GM03348 (cell line): ENCODE measurements around the gene MTA1.

ENCODE experiments used
- DNase-seq: peaks from one replicate; pipeline ENCODE4 v3.0.0; 2012; ENCODE audit warnings: low spot score

MTA1 gene

DNA sequence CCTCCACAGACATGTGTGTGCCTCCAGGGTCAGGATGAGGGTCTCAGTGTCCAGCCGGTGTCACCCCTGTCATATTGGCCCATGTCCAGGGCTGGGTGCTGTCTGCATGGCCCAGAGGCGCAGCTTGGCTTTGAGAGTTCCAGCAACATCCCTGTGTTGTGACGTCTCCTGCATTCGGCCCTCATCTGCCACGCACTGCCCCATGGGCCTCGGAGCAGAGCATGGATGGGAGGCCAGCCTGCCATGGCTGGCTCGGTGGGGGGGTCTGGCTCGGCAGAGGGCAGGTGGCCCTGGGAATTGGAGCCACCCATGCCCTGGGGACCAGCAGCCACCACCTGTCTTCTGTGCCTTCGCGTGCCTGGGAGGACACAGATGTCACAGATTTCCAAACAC lies 32.1 kb upstream of the MTA1 start:
- DNase-seq = no peak

DNA sequence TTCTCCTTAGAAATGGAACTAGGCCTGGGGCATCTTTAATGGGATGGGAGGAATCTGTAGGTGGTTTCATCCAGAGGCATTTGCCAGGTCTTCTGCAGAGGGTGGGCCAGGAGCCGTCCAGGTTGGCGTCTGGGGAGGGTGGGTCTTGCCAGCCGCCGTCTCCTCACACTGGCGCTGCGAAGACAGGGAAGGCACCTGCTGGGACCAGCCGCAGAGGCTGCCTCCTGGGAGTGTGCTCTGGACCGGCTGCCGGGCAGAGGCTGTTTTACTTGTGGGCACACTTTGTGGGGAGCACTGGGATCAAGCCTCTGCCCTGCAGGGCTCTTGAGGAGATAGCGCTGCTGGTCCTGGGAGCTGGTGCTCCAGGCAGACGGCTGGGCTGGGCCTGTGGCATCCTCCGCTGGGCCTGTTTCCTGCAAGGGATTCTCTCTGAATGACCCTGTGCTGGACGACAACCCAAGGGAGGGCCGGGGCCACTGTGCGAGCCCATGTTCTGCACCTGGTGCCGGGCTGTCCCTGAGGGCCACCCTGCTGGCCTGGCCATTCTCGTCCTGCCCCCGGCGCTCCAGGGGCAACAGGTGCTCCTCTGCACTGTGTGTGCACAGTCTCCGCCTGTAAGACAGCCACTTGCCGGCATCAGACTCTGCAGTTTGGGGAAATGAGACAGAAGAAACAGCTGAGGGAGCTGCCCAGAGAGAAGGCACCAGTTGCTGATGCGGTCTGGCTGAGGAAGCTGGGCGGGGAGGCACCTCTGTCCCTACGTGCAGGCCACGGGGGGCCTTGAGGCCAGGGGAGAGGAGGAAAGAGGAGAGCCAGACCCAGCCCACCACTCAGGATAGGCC lies 31.3 kb upstream of the MTA1 start:
- DNase-seq = no peak

DNA sequence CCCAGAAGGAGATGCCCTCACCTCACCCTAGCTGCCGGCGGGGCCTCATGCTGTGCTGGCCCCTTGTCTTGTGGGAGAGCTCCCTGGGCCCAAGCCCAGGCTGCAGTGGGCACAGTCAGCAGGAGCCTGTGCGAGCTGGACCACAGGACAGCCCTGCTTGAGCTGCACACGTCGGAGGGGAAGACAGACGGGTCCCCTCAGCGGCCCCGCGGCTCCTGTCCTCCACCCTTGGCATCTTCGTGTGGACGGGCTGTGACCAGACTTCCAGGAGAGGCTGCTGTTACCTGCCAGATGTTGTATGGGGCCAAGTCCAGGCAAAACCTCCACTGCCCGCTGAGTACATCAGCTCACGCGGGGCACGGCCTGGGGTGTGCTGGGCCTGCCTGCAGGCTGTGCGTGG lies 30.7 kb upstream of the MTA1 start:
- no peak for DNase-seq

DNA sequence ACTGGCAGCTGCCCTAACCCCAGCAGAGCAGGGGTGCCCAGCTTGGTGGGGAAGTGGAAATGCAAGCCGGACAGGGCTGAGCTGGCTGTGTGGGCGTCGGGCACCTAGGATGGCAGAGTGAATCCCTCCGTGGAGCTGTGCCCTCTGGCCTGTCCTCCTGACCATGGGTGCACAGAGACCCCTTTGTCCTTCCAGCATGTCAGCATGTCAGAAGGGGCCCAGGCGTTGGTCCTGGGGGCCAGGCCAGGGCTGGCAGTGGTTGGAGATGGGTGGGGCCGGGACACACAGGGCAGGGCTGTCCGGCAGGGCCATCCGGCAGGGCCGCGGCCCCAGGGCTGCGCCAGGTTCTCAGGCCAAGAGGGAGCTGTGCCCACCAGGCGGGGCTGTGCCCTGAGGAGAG lies 30.1 kb upstream of the MTA1 start:
- DNase-seq = no peak

DNA sequence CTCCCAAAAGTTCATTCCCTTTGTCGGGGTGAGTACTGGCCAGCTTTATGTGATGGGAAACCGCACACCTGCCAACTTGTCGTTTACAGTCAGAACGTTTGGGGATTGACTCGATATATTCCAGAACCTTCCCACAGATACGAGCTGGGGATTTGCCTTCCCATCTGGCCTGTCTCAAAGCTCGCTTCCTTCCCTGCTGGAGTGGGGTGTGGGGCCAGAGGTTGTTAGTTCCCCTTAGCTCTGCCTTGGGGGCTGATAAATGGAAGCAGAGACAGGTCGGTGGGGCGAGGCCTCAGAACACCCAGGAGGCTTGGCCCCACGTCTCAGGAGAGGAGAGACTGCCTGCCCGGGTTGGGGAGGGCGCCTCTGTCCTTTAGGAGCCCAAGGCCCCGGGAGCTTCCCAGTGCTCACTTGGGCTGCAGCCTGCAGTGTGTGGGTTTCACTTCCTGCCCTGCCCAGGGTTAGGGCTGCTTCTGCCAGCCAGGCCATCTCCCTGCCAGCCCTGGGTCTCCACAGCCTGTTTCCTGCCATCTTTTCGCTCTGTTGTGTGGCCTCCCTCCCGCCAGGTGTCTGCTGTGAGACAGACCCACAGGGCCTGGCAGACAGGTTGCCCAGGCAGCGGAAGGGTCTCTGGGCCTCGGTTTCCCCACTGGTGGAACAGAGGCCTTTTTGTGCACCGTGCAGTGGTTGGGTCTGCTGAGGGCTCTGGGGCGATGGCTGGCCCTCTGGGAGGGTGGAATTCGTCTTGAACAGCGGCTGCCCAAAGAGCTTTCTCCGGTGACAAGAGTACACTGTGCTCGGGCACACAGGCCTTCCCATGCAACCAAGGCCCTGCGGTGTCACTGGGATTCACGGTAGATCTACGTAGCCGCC lies 29.4 kb upstream of the MTA1 start:
- DNase-seq = no peak

DNA sequence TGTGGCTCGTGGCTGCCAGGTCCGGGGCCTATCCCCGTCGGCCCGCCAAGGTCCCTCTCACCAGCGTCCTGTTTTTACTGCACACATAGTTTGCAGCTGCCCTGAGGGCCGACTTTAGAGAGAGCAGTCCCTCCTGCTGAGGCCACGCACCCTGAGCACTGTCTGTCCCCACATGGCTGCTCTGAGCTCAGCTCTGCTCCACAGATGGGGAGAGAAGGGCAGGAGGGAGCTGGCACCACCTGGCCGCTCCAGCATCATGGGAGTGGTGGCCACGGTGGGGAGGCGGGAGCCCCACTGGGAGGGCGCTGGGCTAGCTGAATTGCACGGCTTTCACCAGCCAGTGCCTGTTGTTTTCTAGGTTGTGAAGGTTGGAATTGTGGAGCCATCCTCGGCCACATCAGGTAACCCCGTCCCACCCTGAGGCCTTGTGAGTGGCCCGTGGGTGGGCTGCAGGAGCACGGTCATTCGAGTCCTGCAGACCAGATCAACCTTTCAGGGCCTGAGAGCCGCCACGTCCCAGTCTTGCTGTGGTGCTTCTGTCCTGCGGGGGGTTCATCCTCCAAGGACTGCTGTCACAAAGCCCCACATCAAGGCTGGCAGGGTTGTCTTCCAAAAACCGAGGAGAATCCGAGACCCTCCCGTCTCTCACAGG lies 28.7 kb upstream of the MTA1 start:
- no peak for DNase-seq

DNA sequence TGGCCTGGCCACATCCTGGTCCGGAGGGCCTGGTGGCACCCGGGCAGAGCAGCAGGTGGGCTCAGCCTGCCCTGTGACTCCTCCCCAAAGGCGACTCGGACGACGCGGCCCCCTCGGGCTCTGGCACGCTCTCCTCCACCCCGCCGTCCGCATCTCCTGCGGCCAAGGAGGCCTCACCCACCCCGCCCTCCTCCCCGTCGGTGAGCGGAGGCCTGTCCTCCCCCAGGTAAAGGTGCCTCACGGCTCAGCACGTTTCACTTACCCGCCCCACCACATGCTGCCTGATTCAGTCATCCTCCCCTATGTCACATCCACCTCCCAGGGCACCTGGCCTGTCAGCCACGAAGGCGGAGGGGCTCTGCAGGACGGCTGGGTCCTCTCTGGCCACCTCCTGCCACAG lies 28.1 kb upstream of the MTA1 start:
- no peak for DNase-seq

DNA sequence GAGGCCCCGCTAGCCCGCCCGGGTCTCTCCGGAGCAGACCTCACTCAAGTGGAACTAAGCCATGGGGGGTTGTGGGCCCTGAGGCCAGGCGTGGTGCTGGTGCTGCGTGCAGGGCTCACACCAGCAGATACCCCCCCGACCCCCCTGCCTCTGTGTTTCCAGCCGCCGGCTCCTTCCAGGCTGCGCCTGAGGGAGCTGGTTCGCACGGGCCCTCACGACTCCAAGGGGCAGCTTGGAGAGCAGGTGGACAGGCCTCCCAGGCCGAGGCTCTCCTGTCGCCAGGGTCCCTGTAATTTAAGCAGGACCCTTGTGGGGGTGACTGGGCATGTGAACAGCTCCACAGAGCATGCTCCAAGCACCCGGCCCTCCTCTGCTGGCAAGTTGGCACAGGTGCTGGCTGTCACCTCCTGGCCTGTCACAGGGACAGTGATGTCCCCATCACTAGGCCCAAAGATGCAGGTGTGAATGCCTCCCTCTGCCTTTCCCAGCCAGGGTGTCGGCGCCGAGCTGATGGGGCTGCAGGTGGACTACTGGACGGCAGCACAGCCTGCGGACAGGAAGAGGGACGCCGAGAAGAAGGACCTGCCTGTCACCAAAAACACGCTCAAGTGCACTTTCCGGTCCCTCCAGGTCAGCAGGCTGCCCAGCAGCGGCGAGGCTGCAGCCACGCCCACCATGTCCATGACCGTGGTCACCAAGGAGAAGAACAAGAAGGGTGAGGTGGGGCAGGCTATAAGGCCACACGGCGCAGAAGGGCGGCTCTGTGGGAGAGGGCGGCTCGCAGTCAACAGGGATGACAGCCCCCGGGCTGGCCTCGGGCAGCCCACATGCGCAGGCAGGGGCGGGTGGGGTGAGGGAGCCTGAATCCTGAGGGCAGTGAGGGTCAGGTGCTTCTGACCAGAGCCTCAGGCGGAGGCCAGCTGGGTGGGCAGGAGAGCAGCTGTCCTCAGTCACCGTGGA lies 27.2 kb upstream of the MTA1 start:
- no peak for DNase-seq

DNA sequence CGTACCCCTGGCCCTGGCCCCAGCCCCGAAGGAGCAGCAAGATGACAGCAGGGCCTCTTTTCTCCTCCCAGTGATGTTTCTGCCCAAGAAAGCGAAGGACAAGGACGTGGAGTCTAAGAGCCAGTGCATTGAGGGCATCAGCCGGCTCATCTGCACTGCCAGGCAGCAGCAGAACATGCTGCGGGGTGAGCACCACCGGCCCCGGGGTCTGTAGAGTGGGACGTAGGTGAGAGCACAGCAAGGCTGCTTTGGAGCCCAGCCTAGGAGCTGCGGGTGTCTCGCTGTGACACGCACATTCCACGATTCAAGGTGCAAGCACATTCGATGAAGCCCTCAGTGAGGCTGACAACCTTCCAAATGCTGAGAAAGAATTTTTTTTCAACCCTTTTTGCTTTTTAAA lies 26.5 kb upstream of the MTA1 start:
- no peak for DNase-seq

DNA sequence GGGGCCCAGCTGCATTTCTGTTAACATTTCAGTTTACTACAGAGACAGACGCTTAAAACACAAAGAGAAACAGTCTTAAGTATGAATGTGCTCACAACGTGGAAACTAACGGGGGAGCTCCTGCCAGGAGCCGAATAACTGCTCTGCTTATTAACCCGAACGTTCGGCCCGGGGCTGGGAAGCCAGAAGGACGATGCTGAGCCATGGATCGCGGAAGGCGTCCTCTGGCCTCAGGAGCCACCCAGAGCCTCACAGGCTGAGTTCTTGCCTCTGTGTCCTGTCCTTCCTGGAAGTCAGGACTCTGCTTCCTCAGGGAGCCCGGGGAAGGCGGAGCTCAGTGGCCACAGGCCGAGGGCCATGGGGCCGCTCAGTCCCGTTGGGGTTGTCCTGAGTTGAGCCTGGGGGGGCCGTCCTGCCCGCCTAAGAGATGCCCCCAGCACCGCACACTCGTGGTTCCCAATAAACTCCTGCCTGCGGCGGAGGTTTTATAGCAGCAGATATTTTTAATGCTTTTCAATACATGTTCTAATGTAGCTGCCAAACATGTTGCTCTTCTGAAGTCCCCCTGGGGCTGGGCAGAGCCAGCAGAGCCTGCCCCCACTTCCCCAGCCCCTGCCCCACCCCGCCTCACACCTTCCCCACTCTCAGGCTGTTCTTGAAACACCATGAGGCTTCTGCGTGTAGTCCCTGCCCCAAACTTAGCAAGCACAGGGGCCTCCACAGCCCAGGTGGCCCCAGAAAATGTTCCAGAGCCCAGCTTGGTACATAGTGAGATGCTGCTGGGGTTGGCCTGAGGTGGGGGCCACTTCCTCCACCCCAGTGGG lies 24.7 kb upstream of the MTA1 start:
- DNase-seq = no peak

DNA sequence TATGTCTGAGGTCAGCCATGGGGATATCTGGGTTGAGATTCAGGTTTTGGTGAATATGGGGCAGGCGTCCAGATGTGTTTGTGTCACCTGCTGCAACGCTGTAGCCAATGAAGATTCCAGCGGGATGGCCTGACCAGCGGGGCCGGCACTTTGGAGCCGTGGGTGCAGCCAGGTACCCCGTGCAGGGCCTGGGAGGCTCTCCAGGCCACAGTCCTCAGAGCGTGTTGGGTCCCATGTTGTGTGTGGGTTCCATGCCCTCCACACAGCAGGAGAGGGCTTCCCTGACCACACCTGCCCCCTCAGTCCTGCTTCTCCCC lies 24.1 kb upstream of the MTA1 start:
- no peak for DNase-seq

DNA sequence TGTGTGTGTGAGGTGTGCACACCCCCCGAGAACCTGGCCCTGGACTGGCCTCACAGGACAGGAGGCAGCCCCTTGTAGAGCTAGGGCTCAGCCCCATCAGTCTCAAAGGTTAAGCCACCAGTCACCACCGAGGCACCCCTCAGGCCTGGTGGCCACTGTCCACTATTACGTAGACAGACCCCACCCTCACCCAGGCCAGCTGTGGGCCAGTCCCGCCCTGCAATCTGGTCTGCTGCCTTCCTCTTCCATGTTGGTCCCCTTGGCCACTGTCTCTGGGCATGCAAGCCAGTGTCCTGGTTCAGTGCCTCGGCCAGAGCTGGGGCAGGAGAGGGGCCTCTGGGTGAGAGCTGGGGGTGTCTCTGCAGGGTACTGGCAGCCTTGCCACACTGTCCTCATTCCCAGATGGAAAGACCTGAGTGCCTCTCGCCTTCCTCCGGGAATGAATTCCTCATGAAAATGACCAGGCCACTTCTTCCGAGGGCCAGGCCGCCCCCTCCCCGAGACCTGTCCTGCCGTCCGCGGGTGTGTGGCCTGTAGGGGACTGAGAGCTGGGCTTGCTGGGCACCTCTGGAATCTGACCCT lies 22.2 kb upstream of the MTA1 start:
- no peak for DNase-seq

DNA sequence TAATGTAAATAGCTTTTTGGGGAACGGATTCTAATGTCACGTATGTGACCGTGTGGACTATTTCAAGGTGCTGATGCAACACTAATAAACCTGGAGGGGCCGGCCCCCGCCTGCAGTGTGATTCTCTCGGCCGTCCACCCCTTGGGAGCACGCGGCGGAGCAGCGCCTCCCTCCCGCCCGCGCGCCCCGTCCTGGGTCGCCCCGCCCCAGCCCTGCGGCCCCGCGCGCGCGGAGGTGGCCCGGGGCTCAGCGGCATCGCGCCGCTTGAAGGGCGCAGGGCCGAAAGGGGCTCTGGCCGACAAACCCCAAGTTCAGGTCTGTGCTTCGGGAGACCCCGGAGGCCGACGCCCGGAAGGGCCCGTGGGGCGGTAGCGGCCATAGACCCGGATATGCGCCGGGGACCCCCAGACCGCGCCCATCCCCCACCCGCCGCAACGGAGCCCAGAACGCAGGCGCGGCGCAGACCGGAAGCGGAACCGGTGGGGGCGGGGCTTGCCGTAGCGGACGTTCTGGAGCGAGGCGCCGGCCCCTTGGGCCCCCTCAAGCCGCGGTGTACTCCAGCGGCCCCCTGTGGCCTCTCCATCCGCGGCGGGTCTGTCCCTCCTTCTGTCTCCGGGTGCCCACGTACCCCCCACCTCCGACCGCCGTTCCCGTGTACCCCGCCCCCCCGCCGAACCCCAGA lies 21.4 kb upstream of the MTA1 start, which contains the start of gene TEX22:
TEX22 (plus strand) TSS at position 495 of the 682 bp plus-strand sequence. CDS start 803 bp downstream, outside the sequence.
- peak; percentile 97 for DNase-seq

DNA sequence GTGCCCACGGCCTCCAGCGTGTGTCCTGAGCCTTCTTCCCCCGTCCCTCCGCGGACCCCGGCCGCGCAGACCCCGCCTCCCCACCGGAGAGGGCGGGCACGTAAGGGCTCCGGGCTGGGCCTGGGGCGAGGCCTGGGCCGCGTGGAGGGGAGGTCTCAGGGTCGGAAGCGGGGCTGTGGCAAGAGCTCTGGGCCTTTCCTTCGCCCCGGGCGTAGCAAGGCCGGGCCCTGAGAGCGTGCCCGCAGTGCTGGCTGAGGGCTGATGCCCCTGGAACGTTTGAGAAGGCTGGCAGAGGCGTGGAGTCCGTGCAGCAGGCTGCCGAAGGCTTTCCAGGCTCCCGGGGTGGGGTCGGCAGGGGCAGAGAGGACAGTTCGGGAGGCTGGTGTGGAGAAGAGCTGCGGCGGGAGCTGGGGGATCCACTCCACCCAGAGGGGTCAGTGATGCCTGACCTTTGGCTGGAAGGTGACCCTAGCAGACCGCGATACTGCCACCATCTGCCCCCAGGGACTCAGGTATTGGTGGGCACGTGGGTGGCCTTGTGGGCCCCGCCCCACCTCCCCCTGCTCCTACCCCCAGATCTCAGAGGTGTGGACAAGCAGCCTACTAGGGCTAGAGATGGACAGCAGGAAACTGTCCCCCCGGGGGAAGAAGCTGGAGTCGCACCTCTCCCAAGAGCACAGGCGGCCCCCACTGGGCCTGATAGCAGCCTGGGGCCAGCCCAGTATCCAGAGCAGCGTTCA lies 20.7 kb upstream of the MTA1 start:
- DNase-seq = no peak

DNA sequence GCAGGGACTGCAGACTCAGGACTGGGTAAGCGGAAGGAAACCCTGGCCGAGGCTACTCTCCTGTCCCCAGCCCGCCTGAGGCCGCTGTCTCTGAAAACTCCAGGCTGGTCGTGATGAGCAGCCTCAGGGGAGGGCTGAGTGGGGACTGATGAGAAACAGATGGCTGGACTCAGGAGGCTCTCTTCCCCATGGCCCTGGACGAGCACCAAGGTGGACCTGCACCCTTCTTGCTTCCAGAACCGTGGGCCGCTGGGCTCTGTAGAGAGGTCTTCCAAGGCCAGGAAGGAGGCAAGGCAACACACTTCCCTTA lies 20.2 kb upstream of the MTA1 start:
- no peak for DNase-seq

DNA sequence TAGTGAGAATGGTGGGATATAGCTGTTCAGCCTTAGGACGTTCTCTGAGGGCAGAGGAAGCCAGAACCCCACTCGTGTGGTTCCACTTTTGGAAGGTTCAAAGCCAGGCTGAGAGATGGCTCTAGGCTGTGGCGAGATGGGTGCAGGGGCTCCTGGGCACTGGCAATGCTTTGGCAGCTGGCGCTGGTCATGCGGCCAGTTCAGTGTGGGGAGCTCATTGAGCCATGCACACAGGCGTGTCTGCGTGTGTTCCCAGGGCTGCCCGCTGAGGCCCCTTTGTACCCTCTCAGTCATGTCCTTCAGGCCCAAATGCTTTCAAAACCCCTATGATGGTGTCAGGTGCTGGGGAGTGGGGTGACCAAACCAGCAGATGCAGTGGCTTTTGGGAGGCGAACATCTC lies 19.6 kb upstream of the MTA1 start:
- no peak for DNase-seq

DNA sequence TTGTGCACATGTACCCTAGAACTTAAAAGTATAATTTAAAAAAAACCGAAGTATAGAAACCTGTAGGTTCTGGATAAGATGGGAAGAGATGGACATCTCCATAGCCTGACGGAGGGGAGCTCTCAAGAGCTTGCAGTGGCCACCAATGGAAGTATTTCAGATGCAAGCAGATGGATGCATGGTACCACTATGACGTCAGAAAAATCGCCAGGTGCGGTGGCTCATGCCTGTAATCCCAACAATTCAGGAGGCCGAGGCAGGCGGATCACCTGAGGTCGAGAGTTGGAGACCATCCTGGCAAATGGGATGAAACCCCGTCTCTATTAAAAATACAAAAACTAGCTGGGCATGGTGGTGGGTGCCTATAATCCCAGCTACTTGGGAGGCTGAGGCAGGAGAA lies 17.9 kb upstream of the MTA1 start:
- no peak for DNase-seq

DNA sequence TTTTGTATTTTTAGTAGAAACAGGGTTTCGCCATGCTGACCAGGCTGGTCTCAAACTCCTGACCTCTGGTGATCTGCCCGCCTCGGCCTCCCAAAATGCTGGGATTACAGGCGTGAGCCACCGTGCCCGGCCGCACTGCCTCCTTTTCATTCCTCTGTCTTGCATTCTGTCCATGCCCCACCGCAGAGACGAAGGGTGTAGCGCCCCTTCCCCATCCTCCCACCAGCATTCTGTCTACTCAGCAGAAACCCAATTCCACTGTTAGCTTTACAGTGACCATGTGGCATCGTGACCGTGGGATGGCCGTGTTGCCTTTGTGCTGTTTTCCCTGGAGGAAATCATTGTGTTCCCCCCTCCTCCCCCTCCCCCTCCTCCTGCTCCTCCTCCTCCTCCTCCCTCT lies 11.0 kb upstream of the MTA1 start:
- DNase-seq = no peak

DNA sequence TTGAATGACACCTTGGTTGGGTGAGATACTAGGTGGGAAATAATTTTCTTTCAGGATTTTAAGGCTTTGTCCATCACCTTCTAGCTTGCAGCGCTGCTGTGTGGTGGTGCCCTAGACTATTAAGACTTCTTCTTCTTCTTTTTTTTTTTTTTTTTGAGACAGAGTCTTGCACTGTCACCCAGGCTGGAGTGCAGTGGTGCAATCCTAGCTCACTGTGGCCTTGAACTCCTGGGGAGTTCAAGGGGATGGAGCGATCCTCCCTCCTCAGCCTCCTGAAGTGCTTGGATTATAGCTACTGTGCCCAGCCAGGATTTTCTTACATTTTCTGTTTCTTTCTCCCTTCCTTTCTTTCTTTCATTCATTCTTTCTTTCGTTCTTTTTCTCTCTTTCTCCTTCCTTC lies 10.3 kb upstream of the MTA1 start:
- no peak for DNase-seq
